IPS-NIHi7 (cell line): Measurements from ENCODE around the gene OR10G2.
"Not testable (repeated sequence)": the region's sequence is repeated elsewhere in the genome, so short reads cannot be mapped to it uniquely, and the experiment has no call there.

ENCODE experiments used
- DNase-seq: peaks from one replicate; pipeline ENCODE4 v3.0.0; 2012; ENCODE audit warnings: mixed read lengths; ENCODE audit errors: extremely low spot score

OR10G2 gene

GRCh38 chr14:21634840-21635239 lies at the start of gene OR10G2:
TSS of gene OR10G2 (minus strand) at chr14:21634940. CDS start at chr14:21634842, 98 bp downstream.
- DNase-seq: no peak

- no peak for DNase-seq
These were observed 45.3 kb upstream of the OR10G2 start for GRCh38 chr14:21680072-21680471.

- no peak for DNase-seq
These were observed 40.8 kb upstream of the OR10G2 start for GRCh38 chr14:21675566-21675965.

GRCh38 chr14:21673718-21674117 lies 39.0 kb upstream of the OR10G2 start, which contains the start of gene OR4E1:
TSS of gene OR4E1 (minus strand) at chr14:21673818. CDS start at chr14:21670935, 2,883 bp downstream.
- DNase-seq: no peak

- DNase-seq: no peak
These were observed 37.4 kb upstream of the OR10G2 start for GRCh38 chr14:21672116-21672515.

GRCh38 chr14:21671371-21671770 lies 36.6 kb upstream of the OR10G2 start:
- DNase-seq: no peak

- DNase-seq: no peak
These were observed 34.5 kb upstream of the OR10G2 start for GRCh38 chr14:21669284-21669683.

GRCh38 chr14:21668377-21668776 lies 33.6 kb upstream of the OR10G2 start:
- DNase-seq: no peak

- no peak for DNase-seq
These were observed 22.2 kb upstream of the OR10G2 start for GRCh38 chr14:21656980-21657379.

- DNase-seq: no peak
These were observed 19.5 kb upstream of the OR10G2 start for GRCh38 chr14:21654215-21654614.

- no peak for DNase-seq
These were observed 18.7 kb upstream of the OR10G2 start, which contains the start of gene OR4E2 for GRCh38 chr14:21653331-21653885. TSS of gene OR4E2 (plus strand) at chr14:21653835. CDS start at chr14:21665083, 11,248 bp downstream.

GRCh38 chr14:21652209-21652808 lies 17.6 kb upstream of the OR10G2 start:
- peak; percentile 44 for DNase-seq

- DNase-seq: no peak
These were observed 12.6 kb upstream of the OR10G2 start for GRCh38 chr14:21647380-21647779.

- no peak for DNase-seq
These were observed 8.7 kb upstream of the OR10G2 start for GRCh38 chr14:21643407-21643806.

- no peak for DNase-seq
These were observed 7.9 kb upstream of the OR10G2 start for GRCh38 chr14:21642683-21643082.

GRCh38 chr14:21631084-21631483 lies 3.7 kb downstream of the OR10G2 start:
- no peak for DNase-seq

- not testable (repeated sequence) for DNase-seq
These were observed 4.2 kb downstream of the OR10G2 start for GRCh38 chr14:21630503-21630902.

- DNase-seq: no peak
These were observed 8.1 kb downstream of the OR10G2 start for GRCh38 chr14:21626491-21627230.

GRCh38 chr14:21617614-21618013 lies 17.1 kb downstream of the OR10G2 start:
- no peak for DNase-seq

- peak; percentile 45 for DNase-seq
These were observed 20.5 kb downstream of the OR10G2 start for GRCh38 chr14:21614240-21614639.

- no peak for DNase-seq
These were observed 22.4 kb downstream of the OR10G2 start for GRCh38 chr14:21612324-21612723.

- not testable (repeated sequence) for DNase-seq
These were observed 32.6 kb downstream of the OR10G2 start for GRCh38 chr14:21602181-21602580.

GRCh38 chr14:21589317-21589716 lies 45.4 kb downstream of the OR10G2 start:
- no peak for DNase-seq
